Measurements from ENCODE around the gene ARSG.
"Not testable (repeated sequence)": the region's sequence is repeated elsewhere in the genome, so short reads cannot be mapped to it uniquely, and the experiment has no call there.

ARSG gene

GRCh38 chr17:68329331-68329730 is 38.0 kb downstream of the ARSG start:
- DNase-seq (ENCODE audit: low spot score), result no peak

GRCh38 chr17:68331932-68332331 is 40.6 kb downstream of the ARSG start:
- not testable (repeated sequence) for DNase-seq (ENCODE audit: low spot score)

GRCh38 chr17:68334393-68334792 is 43.1 kb downstream of the ARSG start:
- no peak for DNase-seq (ENCODE audit: low spot score)

- no peak for DNase-seq (ENCODE audit: low spot score)
These were observed 50.2 kb downstream of the ARSG start for GRCh38 chr17:68341482-68341881.

GRCh38 chr17:68343976-68344375 is 52.7 kb downstream of the ARSG start:
- DNase-seq (ENCODE audit: low spot score), result no peak

GRCh38 chr17:68344701-68345136 is 53.4 kb downstream of the ARSG start:
- no peak for DNase-seq (ENCODE audit: low spot score)

GRCh38 chr17:68346448-68346847 is 55.2 kb downstream of the ARSG start:
- DNase-seq (ENCODE audit: low spot score), result no peak

GRCh38 chr17:68347380-68347779 is 56.1 kb downstream of the ARSG start:
- DNase-seq (ENCODE audit: low spot score), result no peak

- DNase-seq (ENCODE audit: low spot score), result no peak
These were observed 57.9 kb downstream of the ARSG start for GRCh38 chr17:68349157-68349556.

- DNase-seq (ENCODE audit: low spot score), result no peak
These were observed 60.1 kb downstream of the ARSG start for GRCh38 chr17:68351395-68351794.

- DNase-seq (ENCODE audit: low spot score), result no peak
These were observed 60.7 kb downstream of the ARSG start for GRCh38 chr17:68352041-68352440.

- DNase-seq (ENCODE audit: low spot score), result not testable (repeated sequence)
These were observed 61.4 kb downstream of the ARSG start for GRCh38 chr17:68352671-68353070.

GRCh38 chr17:68353111-68353521 is 61.8 kb downstream of the ARSG start:
- DNase-seq (ENCODE audit: low spot score), result no peak

GRCh38 chr17:68354311-68354710 is 63.0 kb downstream of the ARSG start:
- DNase-seq (ENCODE audit: low spot score), result not testable (repeated sequence)

- DNase-seq (ENCODE audit: low spot score), result not testable (repeated sequence)
These were observed 63.8 kb downstream of the ARSG start for GRCh38 chr17:68355108-68355507.

- no peak for DNase-seq (ENCODE audit: low spot score)
These were observed 65.2 kb downstream of the ARSG start for GRCh38 chr17:68356520-68356919.

- no peak for DNase-seq (ENCODE audit: low spot score)
These were observed 65.7 kb downstream of the ARSG start for GRCh38 chr17:68356949-68357455.

GRCh38 chr17:68357886-68358285 is 66.6 kb downstream of the ARSG start:
- DNase-seq (ENCODE audit: low spot score), result no peak

- no peak for DNase-seq (ENCODE audit: low spot score)
These were observed 68.7 kb downstream of the ARSG start for GRCh38 chr17:68359791-68360535.

- DNase-seq (ENCODE audit: low spot score), result no peak
These were observed 74.2 kb downstream of the ARSG start for GRCh38 chr17:68365469-68365868.

GRCh38 chr17:68368387-68368786 is 77.1 kb downstream of the ARSG start:
- DNase-seq (ENCODE audit: low spot score), result no peak

- no peak for DNase-seq (ENCODE audit: low spot score)
These were observed 84.3 kb downstream of the ARSG start for GRCh38 chr17:68375566-68375965.

- not testable (repeated sequence) for DNase-seq (ENCODE audit: low spot score)
These were observed 84.9 kb downstream of the ARSG start for GRCh38 chr17:68376178-68376577.

GRCh38 chr17:68377771-68378267 is 86.5 kb downstream of the ARSG start:
- DNase-seq (ENCODE audit: low spot score), result peak; percentile 27
